Keratinocyte (primary cell): ENCODE results near the gene VCL. TPM values are rescaled to one million over a fixed set of nuclear protein-coding genes. Genes with fewer than 3 reads are reported as not detected.
A peak's percentile ranks its signal among the peaks of the same experiment; 100 is the strongest.

Experiments used
- DNase-seq: peaks from one replicate; pipeline ENCODE4 v3.0.0-alpha.2; 2011; ENCODE audit warnings: low read depth, missing footprints, low spot score
- FAIRE-seq: peaks from 2 replicates; lab custom pipeline; 2011; peaks lifted over from hg19 to GRCh38; lab: Jason Lieb, UNC
- H2AFZ ChIP-seq: 2 replicates; pipeline ENCODE4 v1.6.0; 2012; ENCODE audit warnings: low read length, control low read depth, inconsistent platforms; ENCODE audit not compliant: control insufficient read depth
- H3K27ac ChIP-seq: 2 replicates; pipeline ENCODE4 v1.5.1; 2011; ENCODE audit warnings: low read length; ENCODE audit not compliant: control insufficient read depth, insufficient read depth
- H3K27me3 ChIP-seq: 3 replicates; pipeline ENCODE4 v1.6.0; 2011; ENCODE audit warnings: low read length; ENCODE audit not compliant: control insufficient read depth, insufficient read depth; ENCODE audit errors: extremely low read depth
- H3K36me3 ChIP-seq, 2 experiments: 2 replicates in 1 of 2; 3 replicates in 1 of 2; pipeline ENCODE4 v1.5.1; 2011; ENCODE audit warnings: low read length in 2 of 2, mild to moderate bottlenecking in 1 of 2; ENCODE audit not compliant: control insufficient read depth in 2 of 2, insufficient read depth in 2 of 2; ENCODE audit errors: extremely low read depth in 1 of 2
- H3K4me1 ChIP-seq: 3 replicates; pipeline ENCODE4 v1.5.1; 2011; ENCODE audit warnings: low read length; ENCODE audit not compliant: control insufficient read depth, insufficient read depth; ENCODE audit errors: extremely low read depth
- H3K4me2 ChIP-seq: 3 replicates; pipeline ENCODE4 v1.6.0; 2011; ENCODE audit warnings: low read depth, low read length; ENCODE audit not compliant: control insufficient read depth, insufficient read depth; ENCODE audit errors: extremely low read depth
- H3K4me3 ChIP-seq, 3 experiments: fragments of 200-600 bp in 1 of 3; sonication (generic) in 1 of 3; 2 replicates in 2 of 3; 3 replicates in 1 of 3; pipeline ENCODE4 v1.5.1; 2011 to 2016; ENCODE audit warnings: low read length in 3 of 3, mild to moderate bottlenecking in 3 of 3, control low read depth in 2 of 3, inconsistent platforms in 1 of 3, low read depth in 1 of 3, mixed read lengths in 1 of 3, mixed run types in 1 of 3, moderate library complexity in 1 of 3; ENCODE audit not compliant: control insufficient read depth in 2 of 3, insufficient read depth in 2 of 3; ENCODE audit errors: extremely low read depth in 1 of 3
- H3K79me2 ChIP-seq: 2 replicates; pipeline ENCODE4 v1.6.0; 2012; ENCODE audit warnings: low read length; ENCODE audit not compliant: control insufficient read depth, insufficient read depth
- H3K9ac ChIP-seq: 3 replicates; pipeline ENCODE4 v1.6.0; 2011; ENCODE audit warnings: low read length; ENCODE audit not compliant: control insufficient read depth, insufficient read depth; ENCODE audit errors: extremely low read depth
- H3K9me1 ChIP-seq: 3 replicates; pipeline ENCODE4 v1.6.0; 2011; ENCODE audit warnings: low read length; ENCODE audit not compliant: control insufficient read depth, insufficient read depth; ENCODE audit errors: extremely low read depth
- H3K9me3 ChIP-seq: 2 replicates; pipeline ENCODE4 v1.5.1; 2012; ENCODE audit warnings: low read depth, low read length; ENCODE audit not compliant: control insufficient read depth
- H4K20me1 ChIP-seq: 3 replicates; pipeline ENCODE4 v1.6.0; 2011; ENCODE audit warnings: low read length; ENCODE audit not compliant: control insufficient read depth, insufficient read depth; ENCODE audit errors: extremely low read depth
- EZH2 ChIP-seq: IDR thresholded peaks from one replicate; pipeline ENCODE4 v1.6.1; 2012; ENCODE audit warnings: inconsistent platforms, mild to moderate bottlenecking, low read length, moderate library complexity
- dilution Hi-C: fragments of 300-500 bp; cut with MboI; formaldehyde crosslinking; loops from one replicate; pipeline ENCODE4 v1.7.0; 2020; ENCODE audit warnings: low sequenced_read_pairs; ENCODE audit not compliant: extremely low pct_ligation_motif_present
- polyA plus RNA-seq, 5 experiments: library from polyadenylated mRNA; depleted of rRNA in 3 of 5; stranded (reverse) in 3 of 5; stranded (forward) in 1 of 5; unstranded in 1 of 5; fragments of >200 nt; gene quantifications; 1 replicate in 1 of 5; 2 replicates in 3 of 5; 3 replicates in 1 of 5; pipeline versions ENCODE4 v1.2.1 to v1.2.3, GENCODE V29; 2011 to 2012; ENCODE audit warnings: missing spikeins in 2 of 5, low read depth in 1 of 5, low replicate concordance in 1 of 5
- TF ChIP-seq, protein P1 (sequence below), 3 experiments: IDR thresholded peaks in 1 of 3; conservative IDR thresholded peaks in 1 of 3; optimal IDR thresholded peaks in 1 of 3; 2 replicates in 2 of 3; 3 replicates in 1 of 3; pipeline versions ENCODE3 to v1.5.1; 2011; ENCODE audit warnings: low read length in 3 of 3, mild to moderate bottlenecking in 3 of 3, moderate library complexity in 2 of 3, control low read depth in 1 of 3, inconsistent platforms in 1 of 3; ENCODE audit not compliant: insufficient read depth in 2 of 3; ENCODE audit errors: extremely low read depth in 1 of 3

VCL gene
- polyA plus RNA-seq, 1 donor (not counting 4 experiments of a cell fraction or from before 2014, with no cell fraction given) = 102 TPM

DNA sequence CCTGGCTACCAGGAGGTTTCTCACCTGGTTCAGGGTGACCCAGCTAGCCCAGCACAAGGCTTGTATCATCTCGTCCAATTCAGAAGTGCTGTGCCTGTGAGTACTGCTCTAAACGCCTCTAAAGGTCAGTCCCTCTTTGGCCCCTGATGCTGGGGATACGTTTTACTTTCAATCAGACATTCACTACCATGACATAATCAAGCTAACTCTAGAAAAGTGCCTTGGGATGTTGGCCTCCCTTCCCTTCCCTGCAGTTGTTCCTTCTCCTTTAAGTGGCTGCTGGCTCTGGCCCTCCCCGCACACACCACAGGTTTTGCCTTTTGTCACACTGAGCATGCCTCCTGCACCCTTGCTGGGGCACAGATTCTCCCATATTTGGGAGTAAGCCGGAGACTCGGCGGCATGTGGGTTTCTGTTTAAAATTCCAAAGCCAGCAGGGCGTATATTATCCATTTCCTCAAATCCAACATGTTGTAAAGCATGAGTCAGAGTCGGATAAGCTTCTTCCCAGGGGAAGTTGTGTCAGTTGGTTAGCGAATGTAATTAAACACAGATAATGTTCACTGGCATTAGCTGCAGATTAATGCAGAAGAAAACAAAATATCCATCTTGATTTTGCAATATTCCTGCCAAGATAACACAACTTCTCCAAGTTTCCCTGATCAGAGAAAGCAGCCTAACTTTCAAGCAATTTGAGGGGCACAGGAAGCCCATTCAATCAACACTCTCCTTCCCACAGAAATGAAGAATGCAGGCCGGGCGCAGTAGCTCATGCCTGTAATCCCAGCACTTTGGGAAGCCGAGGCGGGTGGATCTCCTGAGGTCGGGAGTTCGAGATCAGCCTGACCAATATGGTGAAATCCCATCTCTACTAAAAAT, 31.8 kb upstream of the VCL start:
- no peaks in the 10 kb centered on the region for H3K9me1 ChIP-seq
- dilution Hi-C loops = no loop called here
- H3K9ac ChIP-seq = peak overlapping the region; percentile 31
- DNase-seq (peak; percentile 38), FAIRE-seq (peak; percentile 76)
- H3K9me3 ChIP-seq = no peaks in the 10 kb centered on the region
- peak overlapping the region in 1 of 3 experiments; percentile 22 for H3K4me3 ChIP-seq
- no peaks in the 10 kb centered on the region for H3K36me3 ChIP-seq
- peak overlapping the region; percentile 39 for H3K4me2 ChIP-seq
- H3K27ac ChIP-seq = peak overlapping the region; percentile 63
- no peaks in the 10 kb centered on the region for H3K27me3 ChIP-seq
- peak overlapping the region; percentile 46 for H2AFZ ChIP-seq
- TF ChIP-seq, protein P1, sequence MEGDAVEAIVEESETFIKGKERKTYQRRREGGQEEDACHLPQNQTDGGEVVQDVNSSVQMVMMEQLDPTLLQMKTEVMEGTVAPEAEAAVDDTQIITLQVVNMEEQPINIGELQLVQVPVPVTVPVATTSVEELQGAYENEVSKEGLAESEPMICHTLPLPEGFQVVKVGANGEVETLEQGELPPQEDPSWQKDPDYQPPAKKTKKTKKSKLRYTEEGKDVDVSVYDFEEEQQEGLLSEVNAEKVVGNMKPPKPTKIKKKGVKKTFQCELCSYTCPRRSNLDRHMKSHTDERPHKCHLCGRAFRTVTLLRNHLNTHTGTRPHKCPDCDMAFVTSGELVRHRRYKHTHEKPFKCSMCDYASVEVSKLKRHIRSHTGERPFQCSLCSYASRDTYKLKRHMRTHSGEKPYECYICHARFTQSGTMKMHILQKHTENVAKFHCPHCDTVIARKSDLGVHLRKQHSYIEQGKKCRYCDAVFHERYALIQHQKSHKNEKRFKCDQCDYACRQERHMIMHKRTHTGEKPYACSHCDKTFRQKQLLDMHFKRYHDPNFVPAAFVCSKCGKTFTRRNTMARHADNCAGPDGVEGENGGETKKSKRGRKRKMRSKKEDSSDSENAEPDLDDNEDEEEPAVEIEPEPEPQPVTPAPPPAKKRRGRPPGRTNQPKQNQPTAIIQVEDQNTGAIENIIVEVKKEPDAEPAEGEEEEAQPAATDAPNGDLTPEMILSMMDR (optimal IDR thresholded peaks at IDR 0.05 in 1 of 3, IDR thresholded peaks at IDR 0.05 in 1 of 3, conservative IDR thresholded peaks at IDR 0.05 in 1 of 3; ENCODE audit: extremely low read depth in 1 of 3, insufficient read depth in 2 of 3, low read length in 3 of 3) = no peak
- TF ChIP-seq EZH2 = no peak
- no peaks in the 10 kb centered on the region for H3K79me2 ChIP-seq
- H3K4me1 ChIP-seq = peaks cover 26% of the 10 kb centered on the region
- H4K20me1 ChIP-seq = no peaks in the 10 kb centered on the region

DNA sequence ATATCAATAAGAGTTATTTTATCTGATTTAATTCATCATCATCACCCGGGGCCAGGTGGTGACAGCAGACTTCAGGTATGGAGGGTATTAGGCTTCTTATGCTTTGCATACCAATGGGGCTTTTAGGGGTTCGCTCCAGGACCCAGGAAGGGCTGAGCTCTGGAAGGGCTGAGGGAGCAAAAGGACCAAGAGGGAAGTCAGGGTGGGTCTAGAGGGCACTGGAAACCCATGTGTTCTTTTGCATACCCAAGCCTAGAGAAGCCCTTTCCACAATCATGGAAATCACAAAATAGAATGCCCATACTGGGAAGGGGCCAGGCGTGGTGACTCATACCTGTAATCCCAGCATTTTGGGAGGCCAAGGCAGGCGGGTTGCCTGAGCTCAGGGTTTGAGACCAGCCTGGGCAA, 30.9 kb upstream of the VCL start:
- H3K9me1 ChIP-seq = no peaks in the 10 kb centered on the region
- no peak overlapping the region for H3K4me3 ChIP-seq
- H3K79me2 ChIP-seq = no peaks in the 10 kb centered on the region
- dilution Hi-C loops = no loop called here
- H3K27ac ChIP-seq = no peak overlapping the region
- H3K4me2 ChIP-seq = no peak overlapping the region
- FAIRE-seq (no peak), DNase-seq (no peak)
- H3K36me3 ChIP-seq = no peaks in the 10 kb centered on the region
- no peak overlapping the region for H3K9ac ChIP-seq
- TF ChIP-seq EZH2 = no peak
- TF ChIP-seq, protein P1 (optimal IDR thresholded peaks at IDR 0.05 in 1 of 3, IDR thresholded peaks at IDR 0.05 in 1 of 3, conservative IDR thresholded peaks at IDR 0.05 in 1 of 3; ENCODE audit: extremely low read depth in 1 of 3, insufficient read depth in 2 of 3, low read length in 3 of 3) = no peak
- H2AFZ ChIP-seq = no peak overlapping the region
- H4K20me1 ChIP-seq = no peaks in the 10 kb centered on the region
- H3K9me3 ChIP-seq = no peaks in the 10 kb centered on the region
- H3K27me3 ChIP-seq = no peaks in the 10 kb centered on the region
- peaks cover 26% of the 10 kb centered on the region for H3K4me1 ChIP-seq
